SK-N-DZ (cell line): ENCODE data around the gene TERC.
"Not testable (repeated sequence)": the region's sequence is repeated elsewhere in the genome, so short reads cannot be mapped to it uniquely, and the experiment has no call there.

Experiments used
- DNase-seq: peaks from one replicate; pipeline ENCODE4 v3.0.0-alpha.2; 2015; ENCODE audit warnings: low spot score

TERC gene

GRCh38 chr3:169771497-169772304 lies 6.8 kb upstream of the TERC start:
- peak; percentile 96 for DNase-seq

- DNase-seq = peak; percentile 82
These were observed 4.7 kb upstream of the TERC start, which contains the start of gene ACTRT3 for GRCh38 chr3:169769287-169770181. ACTRT3 (minus strand) TSS chr3:169769561; CDS start chr3:169769520, 41 bp downstream.

- DNase-seq = peak; percentile 47
These were observed 463 bp downstream of the TERC start for GRCh38 chr3:169764312-169764881.

- DNase-seq = no peak
These were observed 4.4 kb downstream of the TERC start for GRCh38 chr3:169760479-169760878.

GRCh38 chr3:169759256-169759655 lies 5.6 kb downstream of the TERC start:
- DNase-seq = no peak

- no peak for DNase-seq
These were observed 6.4 kb downstream of the TERC start for GRCh38 chr3:169758359-169758994.

- no peak for DNase-seq
These were observed 9.4 kb downstream of the TERC start for GRCh38 chr3:169755488-169755887.

- DNase-seq = no peak
These were observed 10.1 kb downstream of the TERC start for GRCh38 chr3:169754711-169755110.

- DNase-seq = no peak
These were observed 13.0 kb downstream of the TERC start for GRCh38 chr3:169751875-169752274.

GRCh38 chr3:169750665-169751064 lies 14.2 kb downstream of the TERC start:
- no peak for DNase-seq

- DNase-seq = no peak
These were observed 16.2 kb downstream of the TERC start for GRCh38 chr3:169748670-169749069.

GRCh38 chr3:169746924-169747323 lies 17.9 kb downstream of the TERC start:
- DNase-seq = no peak

- peak; percentile 30 for DNase-seq
These were observed 20.4 kb downstream of the TERC start for GRCh38 chr3:169744366-169745054.

GRCh38 chr3:169739067-169739466 lies 25.8 kb downstream of the TERC start:
- DNase-seq = no peak

- DNase-seq = not testable (repeated sequence)
These were observed 33.0 kb downstream of the TERC start for GRCh38 chr3:169731857-169732256.

- no peak for DNase-seq
These were observed 42.1 kb downstream of the TERC start for GRCh38 chr3:169722724-169723123.

- DNase-seq = not testable (repeated sequence)
These were observed 46.4 kb downstream of the TERC start for GRCh38 chr3:169718415-169718814.
